IMR-90 (cell line): ENCODE results near the gene TAS2R50. TPM values are rescaled to one million over a fixed set of nuclear protein-coding genes. Genes with fewer than 3 reads are reported as not detected.

Experiments used
- ATAC-seq: fragments of 200-7000 bp; cut with Tn5 transposase; 2 replicates; pipeline ENCODE4 v1.9.1; 2020; ENCODE audit warnings: low read depth, mild to moderate bottlenecking, moderate library complexity
- BruUV-seq: library from RNA; stranded (reverse); fragments of 400-500 nt; replicated peaks from 2 replicates; lab custom pipeline; 2021; lab: Mats Ljungman, UMichigan
- CTCF ChIA-PET: fragments of 300-600 bp; formaldehyde crosslinking; extraction: SDS; loops from one replicate; lab custom pipeline; 2021; ENCODE audit warnings: antibody characterized with exemption; lab: Yijun Ruan, JAX
- POLR2A ChIA-PET: fragments of 300-600 bp; sonication (Branson Sonifier 250); formaldehyde crosslinking; loops from one replicate; lab custom pipeline; 2022; ENCODE audit warnings: antibody characterized with exemption; ENCODE audit not compliant: unreplicated experiment; lab: Charles Lee
- DNase-seq: peaks from one replicate; pipeline ENCODE4 v3.0.0; 2013
- H2AFZ ChIP-seq: replicated peaks from 2 replicates; pipeline ENCODE3; 2013; ENCODE audit warnings: low read length, mild to moderate bottlenecking; ENCODE audit not compliant: poor library complexity
- H2AK5ac ChIP-seq: 2 replicates; pipeline ENCODE4 v1.6.1; 2013; ENCODE audit warnings: low read depth, low read length, inconsistent platforms
- H2AK9ac ChIP-seq: replicated peaks from 2 replicates; pipeline ENCODE3; 2013; ENCODE audit warnings: mild to moderate bottlenecking, low read depth, low read length, moderate library complexity; ENCODE audit not compliant: poor library complexity
- H2BK120ac ChIP-seq: 2 replicates; pipeline ENCODE4 v1.6.1; 2013; ENCODE audit warnings: low read depth, low read length, inconsistent platforms
- H2BK15ac ChIP-seq: 3 replicates; pipeline ENCODE4 v1.6.1; 2013; ENCODE audit warnings: low read depth, low read length, inconsistent platforms
- H2BK20ac ChIP-seq: 2 replicates; pipeline ENCODE4 v1.6.1; 2013; ENCODE audit warnings: low read depth, mild to moderate bottlenecking, inconsistent platforms, low read length, moderate library complexity
- H2BK5ac ChIP-seq: 2 replicates; pipeline ENCODE4 v1.6.1; 2013; ENCODE audit warnings: mild to moderate bottlenecking, low read depth, low read length, inconsistent platforms; ENCODE audit not compliant: poor library complexity, severe bottlenecking
- H3K14ac ChIP-seq: replicated peaks from 2 replicates; pipeline ENCODE4 v1.6.1; 2013; ENCODE audit warnings: low read depth, low read length, inconsistent platforms
- H3K18ac ChIP-seq: 2 replicates; pipeline ENCODE4 v1.6.1; 2013; ENCODE audit warnings: low read depth, low read length, control low read depth
- H3K23ac ChIP-seq: 2 replicates; pipeline ENCODE4 v1.6.1; 2013; ENCODE audit warnings: low read depth, low read length, inconsistent platforms
- H3K27ac ChIP-seq: 2 replicates; pipeline ENCODE4 v1.5.1; 2013; ENCODE audit warnings: mild to moderate bottlenecking, control low read depth, low read length; ENCODE audit not compliant: insufficient read depth
- H3K27me3 ChIP-seq: 2 replicates; pipeline ENCODE4 v1.6.1; 2013; ENCODE audit warnings: low read length; ENCODE audit not compliant: control insufficient read depth, insufficient read depth
- H3K36me3 ChIP-seq: 2 replicates; pipeline ENCODE4 v1.6.1; 2013; ENCODE audit warnings: low read length, mixed read lengths; ENCODE audit not compliant: control insufficient read depth, insufficient read depth
- H3K4ac ChIP-seq: 2 replicates; pipeline ENCODE4 v1.6.1; 2013; ENCODE audit warnings: low read depth, low read length, inconsistent platforms
- H3K4me1 ChIP-seq: 2 replicates; pipeline ENCODE4 v1.6.1; 2013; ENCODE audit warnings: low read length, mixed read lengths; ENCODE audit not compliant: control insufficient read depth, insufficient read depth
- H3K4me2 ChIP-seq: 2 replicates; pipeline ENCODE4 v1.6.1; 2013; ENCODE audit warnings: low read depth, mild to moderate bottlenecking, control low read depth, low read length, moderate library complexity
- H3K4me3 ChIP-seq: 2 replicates; pipeline ENCODE4 v1.5.1; 2013; ENCODE audit warnings: low read depth, mild to moderate bottlenecking, control low read depth, low read length, moderate library complexity; ENCODE audit not compliant: insufficient read depth
- H3K56ac ChIP-seq: 2 replicates; pipeline ENCODE4 v1.6.1; 2013; ENCODE audit warnings: low read length, inconsistent platforms; ENCODE audit not compliant: insufficient read depth; ENCODE audit errors: extremely low read depth
- H3K79me1 ChIP-seq, 2 experiments: 2 replicates each; pipeline ENCODE4 v1.6.1; 2013; ENCODE audit warnings: low read length in 2 of 2, inconsistent platforms in 1 of 2, low read depth in 1 of 2
- H3K9ac ChIP-seq: 2 replicates; pipeline ENCODE4 v1.6.1; 2013; ENCODE audit warnings: low read depth, low read length, control low read depth
- H3K9me1 ChIP-seq: 2 replicates; pipeline ENCODE4 v1.6.1; 2013; ENCODE audit warnings: low read length, inconsistent platforms; ENCODE audit not compliant: insufficient read depth
- H3K9me3 ChIP-seq: 2 replicates; pipeline ENCODE4 v1.6.1; 2013; ENCODE audit warnings: low read length; ENCODE audit not compliant: control insufficient read depth, insufficient read depth
- H4K20me1 ChIP-seq: 2 replicates; pipeline ENCODE4 v1.6.1; 2013; ENCODE audit warnings: low read length, inconsistent platforms; ENCODE audit not compliant: insufficient read depth
- H4K5ac ChIP-seq: 2 replicates; pipeline ENCODE4 v1.6.1; 2013; ENCODE audit warnings: mild to moderate bottlenecking, low read depth, low read length, control low read depth
- H4K8ac ChIP-seq, 2 experiments: 2 replicates each; pipeline ENCODE4 v1.6.1; 2013; ENCODE audit warnings: low read depth in 2 of 2, low read length in 2 of 2, control low read depth in 1 of 2, inconsistent platforms in 1 of 2
- H4K91ac ChIP-seq: 2 replicates; pipeline ENCODE4 v1.6.1; 2013; ENCODE audit warnings: low read depth, low read length, inconsistent platforms; ENCODE audit not compliant: insufficient read depth
- BHLHE40 ChIP-seq: fragments of 150-350 bp; IDR thresholded peaks from 2 replicates; pipeline ENCODE4 v1.6.1; 2016; ENCODE audit warnings: mild to moderate bottlenecking, low read depth, low read length
- CEBPB ChIP-seq: IDR thresholded peaks from 2 replicates; pipeline ENCODE4 v1.6.1; 2012; ENCODE audit warnings: low read depth, low read length, improper control_type of control experiment
- CHD1 ChIP-seq: IDR thresholded peaks from 2 replicates; pipeline ENCODE4 v1.6.1; 2012; ENCODE audit warnings: low read depth, low read length, improper control_type of control experiment
- FOS ChIP-seq: fragments of 150-350 bp; IDR thresholded peaks from 2 replicates; pipeline ENCODE4 v1.6.1; 2016; ENCODE audit warnings: low read depth, low read length
- MAFK ChIP-seq: IDR thresholded peaks from 2 replicates; pipeline ENCODE4 v1.6.1; 2012; ENCODE audit warnings: low read depth, low read length, improper control_type of control experiment
- MAZ ChIP-seq: IDR thresholded peaks from 2 replicates; pipeline ENCODE4 v1.6.1; 2012; ENCODE audit warnings: low read depth, mild to moderate bottlenecking, low read length, improper control_type of control experiment, moderate library complexity, borderline replicate concordance
- MXI1 ChIP-seq: IDR thresholded peaks from 2 replicates; pipeline ENCODE4 v1.6.1; 2012; ENCODE audit warnings: low read depth, mild to moderate bottlenecking, low read length, moderate library complexity, borderline replicate concordance
- NFE2L2 ChIP-seq: fragments of 150-350 bp; IDR thresholded peaks from 2 replicates; pipeline ENCODE4 v1.6.1; 2016; ENCODE audit warnings: low read depth, mild to moderate bottlenecking, low read length
- POLR2A ChIP-seq: IDR thresholded peaks from 2 replicates; pipeline ENCODE4 v1.6.1; 2012; ENCODE audit warnings: mild to moderate bottlenecking, low read depth, low read length
- RAD21 ChIP-seq: IDR thresholded peaks from 2 replicates; pipeline ENCODE4 v1.6.1; 2012; ENCODE audit warnings: low read length, improper control_type of control experiment
- RCOR1 ChIP-seq: IDR thresholded peaks from 2 replicates; pipeline ENCODE4 v1.6.1; 2012; ENCODE audit warnings: mild to moderate bottlenecking, low read length, improper control_type of control experiment; ENCODE audit not compliant: insufficient replicate concordance
- RFX5 ChIP-seq: IDR thresholded peaks from 2 replicates; pipeline ENCODE4 v1.8.0; 2012; ENCODE audit warnings: low read depth, mild to moderate bottlenecking, low read length, moderate library complexity
- SMC3 ChIP-seq: fragments of 150-350 bp; IDR thresholded peaks from 2 replicates; pipeline ENCODE4 v1.6.1; 2016; ENCODE audit warnings: low read depth, mild to moderate bottlenecking, antibody characterized with exemption, low read length, moderate library complexity
- WGBS, 2 experiments: methylation state at CpG; one replicate each; pipeline versions ENCODE4 v1.1.5 to v1.1.7; 2013; ENCODE audit warnings: missing lambda C conversion rate in 2 of 2; ENCODE audit not compliant: insufficient read length in 1 of 2; ENCODE audit errors: extremely low coverage in 2 of 2; 5-methylcytosine and 5-hydroxymethylcytosine counted together
- dilution Hi-C: fragments of 300-500 bp; cut with HindIII; formaldehyde crosslinking; loops from one replicate; pipeline ENCODE4 v1.14.3; 2018; ENCODE audit warnings: low sequenced_read_pairs; ENCODE audit not compliant: unreplicated experiment
- in situ Hi-C: fragments of 300-500 bp; cut with MboI; formaldehyde crosslinking; loops from 3 replicates; pipeline ENCODE4 v1.14.3; 2019; ENCODE audit warnings: low sequenced_read_pairs, inconsistent platforms, mixed read lengths
- intact Hi-C: fragments of 100-400 bp; cut with micrococcal nuclease; formaldehyde crosslinking; loops from 2 replicates; pipeline ENCODE4 v1.10.0; 2022
- polyA plus RNA-seq, 3 experiments: library from polyadenylated mRNA; depleted of rRNA; stranded (reverse); fragments of >200 nt; gene quantifications; 2 replicates each; pipeline ENCODE4 v1.2.3, GENCODE V29; 2012; ENCODE audit warnings: low replicate concordance in 1 of 3
- total RNA-seq: library from RNA; depleted of rRNA; stranded (reverse); fragments of >200 nt; gene quantifications from 2 replicates; pipeline ENCODE4 v1.2.3, GENCODE V29; 2012
- TF ChIP-seq, protein P1 (sequence below): conservative IDR thresholded peaks from 2 replicates; pipeline ENCODE4 v1.5.1; 2012; ENCODE audit warnings: mild to moderate bottlenecking, low read depth, low read length, improper control_type of control experiment
- TF ChIP-seq, protein P2 (sequence below): fragments of 150-350 bp; IDR thresholded peaks from 2 replicates; pipeline ENCODE4 v1.6.1; 2016; ENCODE audit warnings: low read depth, mild to moderate bottlenecking, low read length, moderate library complexity, borderline replicate concordance
- TF ChIP-seq, protein P3 (sequence below): fragments of 150-350 bp; IDR thresholded peaks from 2 replicates; pipeline ENCODE4 v1.6.1; 2017; ENCODE audit warnings: mild to moderate bottlenecking, antibody characterized with exemption, low read length, low read depth

Gene TAS2R50
- total and polyA plus RNA-seq, 2 of the 4 experiments (the other 2 are of a cell fraction), result 2.3 TPM; not detected in 1

DNA sequence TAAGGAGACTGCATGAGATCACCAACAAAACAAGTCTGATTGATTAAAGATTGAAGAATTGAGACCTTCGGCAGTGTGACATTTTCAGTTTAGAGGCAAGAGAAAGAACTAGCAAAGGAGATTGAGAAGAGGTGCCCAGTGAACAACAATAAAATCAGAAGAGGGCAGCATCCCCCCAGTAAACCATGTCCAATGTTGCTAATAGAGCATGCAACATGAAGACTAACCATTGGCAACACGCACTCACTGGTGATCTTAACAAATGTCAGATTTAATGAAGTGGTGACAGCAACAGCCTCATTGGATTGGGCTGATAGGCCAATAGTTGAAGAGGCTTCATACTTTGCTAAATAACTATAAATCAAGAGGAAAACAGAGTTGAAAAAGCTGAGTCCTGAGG, 26.9 kb downstream of the TAS2R50 start:
- Histone ChIP-seq H2BK20ac (no peak overlapping the region), H3K9me1 (no peaks in the 10 kb centered on the region), H3K9ac (no peak overlapping the region), H3K27ac (no peak overlapping the region), H2AK5ac (no peak overlapping the region), H3K18ac (no peak overlapping the region), H2BK5ac (no peak overlapping the region), H4K20me1 (no peaks in the 10 kb centered on the region), H4K5ac (no peak overlapping the region), H3K4me2 (no peak overlapping the region), H2BK120ac (no peak overlapping the region), H3K27me3 (no peaks in the 10 kb centered on the region), H3K79me1 (peaks cover 4 to 6% of the 10 kb centered on the region in 2 experiments; a peak in 1 of 4 replicates), H3K14ac (no peak overlapping the region), H2BK15ac (no peak overlapping the region), H2AFZ (no peak overlapping the region), H3K4me1 (no peaks in the 10 kb centered on the region), H2AK9ac (no peak overlapping the region), H3K9me3 (no peaks in the 10 kb centered on the region), H3K4ac (no peak overlapping the region), H3K56ac (no peak overlapping the region), H3K23ac (no peak overlapping the region), H4K8ac (no peak overlapping the region), H3K36me3 (no peaks in the 10 kb centered on the region), H3K4me3 (no peak overlapping the region), H4K91ac (no peak overlapping the region)
- BruUV-seq, result no TSS peak
- no peak for ATAC-seq
- no CpG with 5 or more reads among the region's 2 CpGs for WGBS, 2 experiments
- TF ChIP-seq, protein P1, sequence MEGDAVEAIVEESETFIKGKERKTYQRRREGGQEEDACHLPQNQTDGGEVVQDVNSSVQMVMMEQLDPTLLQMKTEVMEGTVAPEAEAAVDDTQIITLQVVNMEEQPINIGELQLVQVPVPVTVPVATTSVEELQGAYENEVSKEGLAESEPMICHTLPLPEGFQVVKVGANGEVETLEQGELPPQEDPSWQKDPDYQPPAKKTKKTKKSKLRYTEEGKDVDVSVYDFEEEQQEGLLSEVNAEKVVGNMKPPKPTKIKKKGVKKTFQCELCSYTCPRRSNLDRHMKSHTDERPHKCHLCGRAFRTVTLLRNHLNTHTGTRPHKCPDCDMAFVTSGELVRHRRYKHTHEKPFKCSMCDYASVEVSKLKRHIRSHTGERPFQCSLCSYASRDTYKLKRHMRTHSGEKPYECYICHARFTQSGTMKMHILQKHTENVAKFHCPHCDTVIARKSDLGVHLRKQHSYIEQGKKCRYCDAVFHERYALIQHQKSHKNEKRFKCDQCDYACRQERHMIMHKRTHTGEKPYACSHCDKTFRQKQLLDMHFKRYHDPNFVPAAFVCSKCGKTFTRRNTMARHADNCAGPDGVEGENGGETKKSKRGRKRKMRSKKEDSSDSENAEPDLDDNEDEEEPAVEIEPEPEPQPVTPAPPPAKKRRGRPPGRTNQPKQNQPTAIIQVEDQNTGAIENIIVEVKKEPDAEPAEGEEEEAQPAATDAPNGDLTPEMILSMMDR, result no peak
- no peak for TF ChIP-seq BHLHE40
- TF ChIP-seq POLR2A, result no peak
- TF ChIP-seq CHD1, result no peak
- no peak for TF ChIP-seq RFX5
- no peak for TF ChIP-seq CEBPB
- no peak for TF ChIP-seq MAFK
- no peak for TF ChIP-seq SMC3
- no peak for TF ChIP-seq MXI1
- TF ChIP-seq RAD21, result no peak
- no peak for TF ChIP-seq MAZ
- TF ChIP-seq NFE2L2, result no peak
- TF ChIP-seq, protein P2, sequence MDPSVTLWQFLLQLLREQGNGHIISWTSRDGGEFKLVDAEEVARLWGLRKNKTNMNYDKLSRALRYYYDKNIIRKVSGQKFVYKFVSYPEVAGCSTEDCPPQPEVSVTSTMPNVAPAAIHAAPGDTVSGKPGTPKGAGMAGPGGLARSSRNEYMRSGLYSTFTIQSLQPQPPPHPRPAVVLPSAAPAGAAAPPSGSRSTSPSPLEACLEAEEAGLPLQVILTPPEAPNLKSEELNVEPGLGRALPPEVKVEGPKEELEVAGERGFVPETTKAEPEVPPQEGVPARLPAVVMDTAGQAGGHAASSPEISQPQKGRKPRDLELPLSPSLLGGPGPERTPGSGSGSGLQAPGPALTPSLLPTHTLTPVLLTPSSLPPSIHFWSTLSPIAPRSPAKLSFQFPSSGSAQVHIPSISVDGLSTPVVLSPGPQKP, result no peak
- no peak for TF ChIP-seq FOS
- no peak for TF ChIP-seq RCOR1
- TF ChIP-seq, protein P3, sequence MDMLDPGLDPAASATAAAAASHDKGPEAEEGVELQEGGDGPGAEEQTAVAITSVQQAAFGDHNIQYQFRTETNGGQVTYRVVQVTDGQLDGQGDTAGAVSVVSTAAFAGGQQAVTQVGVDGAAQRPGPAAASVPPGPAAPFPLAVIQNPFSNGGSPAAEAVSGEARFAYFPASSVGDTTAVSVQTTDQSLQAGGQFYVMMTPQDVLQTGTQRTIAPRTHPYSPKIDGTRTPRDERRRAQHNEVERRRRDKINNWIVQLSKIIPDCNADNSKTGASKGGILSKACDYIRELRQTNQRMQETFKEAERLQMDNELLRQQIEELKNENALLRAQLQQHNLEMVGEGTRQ, result no peak
- ChIA-PET POLR2A (no interaction called here), CTCF (no interaction called here)
- no peak for DNase-seq
- intact Hi-C loops (no loop called here), in situ Hi-C loops (no loop called here), dilution Hi-C loops (no loop called here)
